Effector memory CD8-positive, alpha-beta T cell (primary cell): ENCODE measurements around the gene BCO2.

Experiments used
- ATAC-seq: fragments of 150-1000 bp; cut with Tn5 transposase; replicated peaks from 2 replicates; pipeline ENCODE4 v1.10.0; 2021; ENCODE audit warnings: mild to moderate bottlenecking, moderate library complexity
- DNase-seq, 3 experiments: peaks; one replicate each; pipeline ENCODE4 v3.0.0; 2021
- H3K27ac Mint-ChIP-seq, 2 donors: one replicate each; pipeline ENCODE4 v1.8.0; 2022; ENCODE audit warnings: mild to moderate bottlenecking in 2 of 2, mixed read lengths in 2 of 2, moderate library complexity in 2 of 2
- H3K27me3 Mint-ChIP-seq, 2 donors: one replicate each; pipeline ENCODE4 v1.8.0; 2022; ENCODE audit warnings: mixed read lengths in 2 of 2
- H3K36me3 Mint-ChIP-seq: one replicate; pipeline ENCODE4 v1.8.0; 2022; ENCODE audit warnings: mild to moderate bottlenecking, moderate library complexity, mixed read lengths; ENCODE audit not compliant: insufficient read depth
- H3K4me1 Mint-ChIP-seq, 2 donors: one replicate each; pipeline ENCODE4 v1.8.0; 2022; ENCODE audit warnings: low read depth in 2 of 2, mixed read lengths in 2 of 2
- H3K4me3 Mint-ChIP-seq, 2 donors: one replicate each; pipeline ENCODE4 v1.8.0; 2022; ENCODE audit warnings: mild to moderate bottlenecking in 2 of 2, mixed read lengths in 2 of 2, moderate library complexity in 2 of 2
- H3K9me3 Mint-ChIP-seq, 2 donors: one replicate each; pipeline ENCODE4 v1.8.0; 2022; ENCODE audit warnings: mixed read lengths in 2 of 2

Gene BCO2

DNA sequence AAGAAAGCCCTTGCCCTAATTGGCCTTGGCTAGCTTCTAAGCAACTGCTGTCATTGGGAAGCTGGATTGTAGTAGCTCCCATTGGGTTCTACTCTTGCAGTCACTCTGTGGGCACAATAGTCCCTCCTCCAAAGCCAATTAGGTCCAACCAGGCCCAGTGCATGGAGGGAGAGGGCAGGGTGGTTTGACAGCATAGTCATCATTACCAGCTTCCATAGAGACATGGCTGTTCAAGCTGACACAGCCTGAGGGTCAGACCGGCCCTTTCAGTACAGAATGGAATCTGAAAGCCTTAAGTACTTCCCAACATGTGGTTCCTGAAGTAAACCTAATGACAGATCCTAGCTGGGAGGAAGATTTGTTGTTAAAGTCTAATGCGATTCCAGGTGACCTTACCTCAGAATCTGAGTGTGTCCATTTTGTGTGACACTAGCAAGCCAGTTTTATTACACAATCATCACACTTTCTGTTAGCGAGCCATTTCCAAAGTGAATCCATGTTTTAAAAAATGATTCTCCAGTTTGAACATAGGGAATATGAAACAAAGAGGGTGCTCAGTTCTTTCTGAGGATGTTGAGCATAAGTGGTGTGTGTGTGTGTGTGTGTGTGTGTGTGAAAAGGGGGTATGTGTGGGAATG lies 78.4 kb downstream of the BCO2 start:
- Mint-ChIP-seq H3K9me3 (no peaks in the 10 kb centered on the region), H3K36me3 (no peaks in the 10 kb centered on the region), H3K4me3 (no peak overlapping the region), H3K27ac (no peak overlapping the region), H3K27me3 (no peaks in the 10 kb centered on the region), H3K4me1 (no peaks in the 10 kb centered on the region)
- no peak for ATAC-seq
- no peak for DNase-seq

DNA sequence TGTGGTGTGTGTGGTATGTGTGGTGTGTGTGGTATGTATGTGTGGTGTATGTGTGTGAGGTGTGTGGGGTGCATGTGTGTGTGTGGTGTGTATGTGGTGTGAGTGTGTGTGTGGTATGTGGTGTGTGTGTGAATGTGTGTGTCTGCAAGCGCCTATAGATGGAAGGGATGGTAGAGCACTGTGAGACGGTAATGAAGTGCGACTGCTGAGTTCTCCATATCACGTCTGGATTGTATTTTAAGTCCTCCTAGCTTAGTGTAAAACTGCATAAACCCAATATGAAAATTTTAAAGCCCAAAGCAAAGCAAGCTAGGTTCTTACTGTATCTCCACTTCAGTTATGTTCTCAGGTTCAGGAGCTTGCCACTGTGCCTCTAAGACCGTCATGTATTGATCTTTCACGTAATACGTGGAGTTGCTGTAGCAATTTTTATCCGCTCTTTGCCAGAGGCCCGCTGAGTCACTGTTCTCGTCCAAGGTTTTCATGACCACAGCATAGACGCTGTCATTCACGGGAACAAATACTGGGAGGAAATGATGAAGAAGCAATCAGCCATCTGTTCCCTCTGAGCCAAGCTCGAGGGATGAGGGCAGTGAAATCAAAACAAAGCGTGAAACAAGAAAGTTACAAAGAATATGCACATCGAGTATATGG lies 79.9 kb downstream of the BCO2 start:
- ATAC-seq (no peak), DNase-seq (no peak)
- H3K4me3 Mint-ChIP-seq: no peak overlapping the region
- H3K4me1 Mint-ChIP-seq: no peaks in the 10 kb centered on the region
- H3K36me3 Mint-ChIP-seq: no peaks in the 10 kb centered on the region
- H3K9me3 Mint-ChIP-seq: no peaks in the 10 kb centered on the region
- no peak overlapping the region for H3K27ac Mint-ChIP-seq
- H3K27me3 Mint-ChIP-seq: no peaks in the 10 kb centered on the region

- no peaks in the 10 kb centered on the region for H3K27me3 Mint-ChIP-seq
- ATAC-seq (no peak), DNase-seq (no peak)
- H3K36me3 Mint-ChIP-seq: no peaks in the 10 kb centered on the region
- H3K4me1 Mint-ChIP-seq: no peaks in the 10 kb centered on the region
- no peak within 1 kb of the TSS for H3K27ac Mint-ChIP-seq
- no peaks in the 10 kb centered on the region for H3K9me3 Mint-ChIP-seq
- no peak within 1 kb of the TSS for H3K4me3 Mint-ChIP-seq
These were observed 85.2 kb downstream of the BCO2 start, which contains the start of gene PLET1 for GRCh38 chr11:112260490-112260889. TSS of gene PLET1 (minus strand) at chr11:112260860. CDS start at chr11:112260589, 271 bp downstream.

- no peaks in the 10 kb centered on the region for H3K4me1 Mint-ChIP-seq
- ATAC-seq (no peak), DNase-seq (no peak)
- H3K36me3 Mint-ChIP-seq: no peaks in the 10 kb centered on the region
- H3K27me3 Mint-ChIP-seq: no peaks in the 10 kb centered on the region
- no peak overlapping the region for H3K27ac Mint-ChIP-seq
- H3K9me3 Mint-ChIP-seq: no peaks in the 10 kb centered on the region
- no peak overlapping the region for H3K4me3 Mint-ChIP-seq
These were observed 90.5 kb downstream of the BCO2 start for GRCh38 chr11:112265659-112266409.

GRCh38 chr11:112266410-112266778 lies 91.1 kb downstream of the BCO2 start:
- H3K27ac Mint-ChIP-seq: no peak overlapping the region
- no peak for DNase-seq
- H3K9me3 Mint-ChIP-seq: no peaks in the 10 kb centered on the region
- H3K27me3 Mint-ChIP-seq: no peaks in the 10 kb centered on the region
- no peaks in the 10 kb centered on the region for H3K4me1 Mint-ChIP-seq
- no peaks in the 10 kb centered on the region for H3K36me3 Mint-ChIP-seq
- no peak overlapping the region for H3K4me3 Mint-ChIP-seq
- ATAC-seq: no peak

GRCh38 chr11:112267188-112267591 lies 91.9 kb downstream of the BCO2 start:
- Mint-ChIP-seq H3K4me1 (no peaks in the 10 kb centered on the region), H3K9me3 (no peaks in the 10 kb centered on the region)
- no peak for ATAC-seq

DNA sequence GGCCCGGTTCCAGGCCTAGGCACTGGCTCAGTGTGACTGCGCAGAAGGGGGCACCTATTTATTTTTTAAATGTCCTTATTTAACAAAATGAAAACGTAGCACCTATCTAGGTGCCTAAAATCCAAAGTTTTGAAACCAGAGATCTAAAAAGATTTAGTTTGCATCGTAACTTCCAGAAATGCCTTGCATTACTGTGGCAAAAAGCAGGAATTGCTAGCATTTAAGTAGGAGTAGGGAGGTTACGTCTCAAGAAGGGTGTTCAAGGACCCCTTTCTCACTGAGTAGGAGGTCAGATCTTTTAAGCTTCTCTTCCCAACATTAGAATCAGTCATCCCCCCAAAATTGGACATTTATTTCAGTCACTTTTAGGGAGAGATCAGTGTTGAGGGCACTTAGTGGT lies 93.1 kb downstream of the BCO2 start:
- DNase-seq: no peak
- Mint-ChIP-seq H3K4me3 (no peak overlapping the region), H3K27ac (no peak overlapping the region), H3K36me3 (no peaks in the 10 kb centered on the region), H3K27me3 (no peaks in the 10 kb centered on the region), H3K9me3 (no peaks in the 10 kb centered on the region), H3K4me1 (no peaks in the 10 kb centered on the region)
- no peak for ATAC-seq

More at GRCh38 chr11:112267188-112267591, 91.9 kb downstream of the BCO2 start:
- H3K36me3 Mint-ChIP-seq: no peaks in the 10 kb centered on the region
- H3K27me3 Mint-ChIP-seq: no peaks in the 10 kb centered on the region
- DNase-seq: no peak
- no peak overlapping the region for H3K4me3 Mint-ChIP-seq
- H3K27ac Mint-ChIP-seq: no peak overlapping the region
